C1 segment of cervical spinal cord (tissue), 14 donors: Measurements from ENCODE around the gene PPP4C.
"Not testable (repeated sequence)": the region's sequence is repeated elsewhere in the genome, so short reads cannot be mapped to it uniquely, and the experiment has no call there.

ENCODE experiments used
- DNase-seq, 14 donors: peaks; one replicate each; lab custom pipeline; 2025; lab: John Stamatoyannopoulos, UW

Gene PPP4C

GRCh38 chr16:30096105-30096861 is 20.5 kb downstream of the PPP4C start, which contains the start of gene YPEL3:
TSS of gene YPEL3 (minus strand) at chr16:30096213. CDS start at chr16:30095482, 731 bp downstream.
- peak; percentile 20 to 94 (median 82) for DNase-seq

- DNase-seq: no peak
Observed at GRCh38 chr16:30096862-30097563, 21.2 kb downstream of the PPP4C start.

- DNase-seq: no peak
Observed at GRCh38 chr16:30104090-30104489, 28.3 kb downstream of the PPP4C start.

GRCh38 chr16:30104492-30104891 is 28.7 kb downstream of the PPP4C start:
- no peak for DNase-seq

- no peak for DNase-seq
Observed at GRCh38 chr16:30108059-30108850, 32.5 kb downstream of the PPP4C start.

- no peak for DNase-seq
Observed at GRCh38 chr16:30110661-30111060, 34.9 kb downstream of the PPP4C start.

- peak in 2 of 14 donors; percentile 2 to 5 for DNase-seq
Observed at GRCh38 chr16:30112197-30113030, 36.6 kb downstream of the PPP4C start.

- DNase-seq: no peak
Observed at GRCh38 chr16:30113031-30113710, 37.4 kb downstream of the PPP4C start, which contains the start of gene GDPD3. TSS of gene GDPD3 (minus strand) at chr16:30113537. CDS start at chr16:30113478, 59 bp downstream.

GRCh38 chr16:30113711-30114333 is 38.0 kb downstream of the PPP4C start:
- DNase-seq: no peak

- DNase-seq: no peak
Observed at GRCh38 chr16:30114411-30114810, 38.6 kb downstream of the PPP4C start.

GRCh38 chr16:30114833-30115232 is 39.0 kb downstream of the PPP4C start:
- DNase-seq: not testable (repeated sequence)

GRCh38 chr16:30115238-30115637 is 39.4 kb downstream of the PPP4C start:
- no peak for DNase-seq

GRCh38 chr16:30116291-30117207 is 40.8 kb downstream of the PPP4C start:
- no peak for DNase-seq

GRCh38 chr16:30117768-30118167 is 42.0 kb downstream of the PPP4C start:
- DNase-seq: no peak

- no peak for DNase-seq
Observed at GRCh38 chr16:30119428-30119827, 43.6 kb downstream of the PPP4C start.

GRCh38 chr16:30120340-30121105 is 44.7 kb downstream of the PPP4C start:
- no peak for DNase-seq

- peak in 9 of 14 donors; percentile 7 to 54 (median 21) for DNase-seq
Observed at GRCh38 chr16:30121741-30122571, 46.2 kb downstream of the PPP4C start.
